Prostate gland (tissue), 2 donors: ENCODE results near the gene TSGA10.

Experiments
- CTCF ChIP-seq, 4 experiments: fragments of 200-600 bp in 2 of 4; fragments of 450-650 bp in 2 of 4; sonication (generic) in 2 of 4; IDR thresholded peaks; 1 replicate in 3 of 4; 2 replicates in 1 of 4; pipeline ENCODE4 v1.5.1; 2016 to 2019; ENCODE audit warnings: antibody characterized with exemption in 4 of 4, mild to moderate bottlenecking in 2 of 4, moderate library complexity in 2 of 4
- POLR2AphosphoS5 ChIP-seq: sonication (generic); formaldehyde crosslinking; IDR thresholded peaks from one replicate; pipeline ENCODE4 v1.6.1; 2017; ENCODE audit warnings: antibody characterized with exemption

- TF ChIP-seq POLR2AphosphoS5 (no peak), CTCF (IDR thresholded peaks at IDR 0.05) (no peak)
Measured at GRCh38 chr2:99086385-99086784, 68.4 kb downstream of the TSGA10 start.
